WTC11 (cell line): ENCODE data around the gene BACH2. TPM values are rescaled to one million over a fixed set of nuclear protein-coding genes. Genes with fewer than 3 reads are reported as not detected.
A peak's percentile ranks its signal among the peaks of the same experiment; 100 is the strongest.

ENCODE experiments used
- ATAC-seq: fragments of 200-7000 bp; cut with Tn5 transposase; 2 replicates; pipeline ENCODE4 v1.10.0; 2021; ENCODE audit warnings: mild to moderate bottlenecking, moderate library complexity
- CTCF ChIA-PET: fragments of 300-600 bp; sonication (Branson Sonifier 250); formaldehyde crosslinking; loops from one replicate; lab custom pipeline; 2021; ENCODE audit warnings: antibody characterized with exemption; lab: Charles Lee
- POLR2A ChIA-PET: fragments of 350-600 bp; sonication (Branson Sonifier 250); formaldehyde crosslinking; loops from one replicate; lab custom pipeline; 2021; ENCODE audit warnings: antibody characterized with exemption; lab: Charles Lee
- DNase-seq: peaks from one replicate; pipeline ENCODE4 v3.0.0; 2021; ENCODE audit warnings: low spot score
- H3K27ac Mint-ChIP-seq: 2 replicates; pipeline ENCODE4 v1.8.0; 2021; ENCODE audit warnings: mixed read lengths
- H3K27me3 Mint-ChIP-seq: 2 replicates; pipeline ENCODE4 v1.8.0; 2021; ENCODE audit warnings: low read depth, mild to moderate bottlenecking, moderate library complexity, mixed read lengths
- H3K36me3 Mint-ChIP-seq: 2 replicates; pipeline ENCODE4 v1.8.0; 2021; ENCODE audit warnings: mixed read lengths
- H3K4me1 Mint-ChIP-seq: 2 replicates; pipeline ENCODE4 v1.8.0; 2022; ENCODE audit warnings: mixed read lengths
- H3K4me3 Mint-ChIP-seq: 2 replicates; pipeline ENCODE4 v1.8.0; 2021; ENCODE audit warnings: mild to moderate bottlenecking, moderate library complexity, mixed read lengths
- H3K9me3 Mint-ChIP-seq: 2 replicates; pipeline ENCODE4 v1.8.0; 2021; ENCODE audit warnings: mixed read lengths
- GRHL2 ChIP-seq: fragments of 250-450 bp; sonication (Bioruptor Pico); IDR thresholded peaks from 2 replicates; pipeline ENCODE4 v1.8.0; 2022; ENCODE audit warnings: mild to moderate bottlenecking, moderate library complexity; ENCODE audit not compliant: insufficient replicate concordance, severe bottlenecking
- NFE2L1 ChIP-seq: sonication (generic); formaldehyde crosslinking; IDR thresholded peaks from 2 replicates; pipeline ENCODE4 v1.8.1; 2023; ENCODE audit warnings: missing genetic modification reagents
- SP1 ChIP-seq: sonication (generic); formaldehyde crosslinking; conservative IDR thresholded peaks from 2 replicates; pipeline ENCODE4 v1.8.1; 2022; ENCODE audit warnings: missing genetic modification reagents
- TEAD4 ChIP-seq: sonication (generic); formaldehyde crosslinking; IDR thresholded peaks from 2 replicates; pipeline ENCODE4 v1.8.0; 2022; ENCODE audit warnings: mild to moderate bottlenecking, missing genetic modification reagents
- total RNA-seq: library from RNA; stranded (reverse); gene quantifications from 3 replicates; pipeline ENCODE4 v1.2.3, GENCODE V29; 2021
- TF ChIP-seq, protein P1 (sequence below): sonication (generic); formaldehyde crosslinking; IDR thresholded peaks from 2 replicates; pipeline ENCODE4 v1.8.1; 2023; ENCODE audit warnings: mild to moderate bottlenecking, missing genetic modification reagents, moderate library complexity
- TF ChIP-seq, protein P2 (sequence below): sonication (generic); formaldehyde crosslinking; IDR thresholded peaks from 2 replicates; pipeline ENCODE4 v1.8.1; 2022; ENCODE audit warnings: low read depth, mild to moderate bottlenecking, moderate library complexity, missing genetic modification reagents, borderline replicate concordance
- TF ChIP-seq, protein P3 (sequence below): sonication (generic); formaldehyde crosslinking; IDR thresholded peaks from 2 replicates; pipeline ENCODE4 v1.8.0; 2022; ENCODE audit warnings: missing genetic modification reagents
- TF ChIP-seq, protein P4 (sequence below): fragments of 250-450 bp; sonication (Bioruptor Pico); IDR thresholded peaks from 2 replicates; pipeline ENCODE4 v1.9.0; 2021; ENCODE audit warnings: mild to moderate bottlenecking, borderline replicate concordance

The BACH2 gene
- total RNA-seq, 1 experiment from 2014 or later = 5.9 TPM

DNA sequence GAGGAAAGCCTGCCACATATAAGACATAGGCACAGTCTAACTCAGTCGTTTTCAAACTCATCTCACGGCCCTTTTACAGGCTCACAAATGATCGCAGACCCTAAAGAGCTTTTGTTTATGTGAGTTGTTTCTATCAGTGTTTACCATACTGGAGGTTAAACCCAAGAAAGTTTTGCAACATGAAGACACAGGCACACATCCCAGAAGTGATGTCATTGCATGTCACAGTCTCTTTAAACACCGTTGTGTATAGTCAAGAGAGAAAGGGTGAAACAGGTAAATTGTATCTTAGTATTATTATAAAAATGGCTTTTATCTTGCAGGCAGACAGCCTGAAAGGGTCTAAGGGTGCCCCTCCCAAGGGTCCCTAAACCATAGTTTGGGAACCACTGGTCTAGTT lies 96.7 kb downstream of the BACH2 start (continued):
- TF ChIP-seq, protein P1, sequence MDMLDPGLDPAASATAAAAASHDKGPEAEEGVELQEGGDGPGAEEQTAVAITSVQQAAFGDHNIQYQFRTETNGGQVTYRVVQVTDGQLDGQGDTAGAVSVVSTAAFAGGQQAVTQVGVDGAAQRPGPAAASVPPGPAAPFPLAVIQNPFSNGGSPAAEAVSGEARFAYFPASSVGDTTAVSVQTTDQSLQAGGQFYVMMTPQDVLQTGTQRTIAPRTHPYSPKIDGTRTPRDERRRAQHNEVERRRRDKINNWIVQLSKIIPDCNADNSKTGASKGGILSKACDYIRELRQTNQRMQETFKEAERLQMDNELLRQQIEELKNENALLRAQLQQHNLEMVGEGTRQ (CRISPR knock-in tag) = no peak
- TF ChIP-seq, protein P2, sequence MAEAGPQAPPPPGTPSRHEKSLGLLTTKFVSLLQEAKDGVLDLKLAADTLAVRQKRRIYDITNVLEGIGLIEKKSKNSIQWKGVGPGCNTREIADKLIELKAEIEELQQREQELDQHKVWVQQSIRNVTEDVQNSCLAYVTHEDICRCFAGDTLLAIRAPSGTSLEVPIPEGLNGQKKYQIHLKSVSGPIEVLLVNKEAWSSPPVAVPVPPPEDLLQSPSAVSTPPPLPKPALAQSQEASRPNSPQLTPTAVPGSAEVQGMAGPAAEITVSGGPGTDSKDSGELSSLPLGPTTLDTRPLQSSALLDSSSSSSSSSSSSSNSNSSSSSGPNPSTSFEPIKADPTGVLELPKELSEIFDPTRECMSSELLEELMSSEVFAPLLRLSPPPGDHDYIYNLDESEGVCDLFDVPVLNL = no peak
- no peak for TF ChIP-seq SP1 (CRISPR knock-in tag)

DNA sequence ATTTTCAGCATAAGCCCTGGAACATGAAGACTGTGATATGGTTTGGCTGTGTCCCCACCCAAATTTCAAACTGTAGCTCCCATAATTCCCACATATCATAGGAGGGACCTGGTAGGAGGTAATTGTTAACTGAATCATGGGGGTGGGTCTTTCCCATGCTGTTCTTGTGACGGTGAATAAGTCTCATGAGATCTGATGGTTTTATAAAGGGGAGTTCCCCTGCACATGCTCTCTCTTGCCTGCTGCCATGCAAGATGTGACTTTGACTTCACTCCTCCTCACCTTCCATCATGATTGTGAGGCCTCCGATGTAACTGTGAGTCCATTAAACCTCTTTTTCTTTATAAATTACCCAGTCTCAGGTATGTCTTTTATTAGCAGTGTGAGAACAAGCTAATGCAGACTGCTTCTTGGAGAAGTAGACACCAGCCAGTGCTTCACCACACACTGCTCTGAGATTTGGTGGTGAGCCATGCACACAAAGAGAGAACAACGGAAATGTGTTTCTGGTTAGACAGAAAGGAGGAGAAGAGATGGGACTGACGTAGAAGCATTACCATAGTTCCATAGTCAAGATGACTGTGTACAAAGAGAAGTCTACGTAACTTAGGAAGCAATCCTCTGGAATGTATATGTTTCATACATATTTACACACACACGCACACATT lies 97.8 kb downstream of the BACH2 start:
- H3K27ac Mint-ChIP-seq = no peak overlapping the region
- ATAC-seq = no peak
- ChIA-PET CTCF (interaction anchor here (1.5 kb wide), 1 partner anchor 258 kb away, joined by 4 read pairs; no protein-coding TSS in a partner anchor), POLR2A (interaction anchor here (1.0 kb wide), 1 partner anchor 19 kb away, joined by 3 read pairs; no protein-coding TSS in a partner anchor)
- peaks cover 23% of the 10 kb centered on the region for H3K9me3 Mint-ChIP-seq
- H3K4me1 Mint-ChIP-seq = peaks cover 6% of the 10 kb centered on the region; the same call in 1 of the 2 replicates
- H3K36me3 Mint-ChIP-seq = peaks cover 23% of the 10 kb centered on the region
- DNase-seq = no peak
- no peaks in the 10 kb centered on the region; the same call in 1 of the 2 replicates for H3K27me3 Mint-ChIP-seq
- TF ChIP-seq, protein P3, sequence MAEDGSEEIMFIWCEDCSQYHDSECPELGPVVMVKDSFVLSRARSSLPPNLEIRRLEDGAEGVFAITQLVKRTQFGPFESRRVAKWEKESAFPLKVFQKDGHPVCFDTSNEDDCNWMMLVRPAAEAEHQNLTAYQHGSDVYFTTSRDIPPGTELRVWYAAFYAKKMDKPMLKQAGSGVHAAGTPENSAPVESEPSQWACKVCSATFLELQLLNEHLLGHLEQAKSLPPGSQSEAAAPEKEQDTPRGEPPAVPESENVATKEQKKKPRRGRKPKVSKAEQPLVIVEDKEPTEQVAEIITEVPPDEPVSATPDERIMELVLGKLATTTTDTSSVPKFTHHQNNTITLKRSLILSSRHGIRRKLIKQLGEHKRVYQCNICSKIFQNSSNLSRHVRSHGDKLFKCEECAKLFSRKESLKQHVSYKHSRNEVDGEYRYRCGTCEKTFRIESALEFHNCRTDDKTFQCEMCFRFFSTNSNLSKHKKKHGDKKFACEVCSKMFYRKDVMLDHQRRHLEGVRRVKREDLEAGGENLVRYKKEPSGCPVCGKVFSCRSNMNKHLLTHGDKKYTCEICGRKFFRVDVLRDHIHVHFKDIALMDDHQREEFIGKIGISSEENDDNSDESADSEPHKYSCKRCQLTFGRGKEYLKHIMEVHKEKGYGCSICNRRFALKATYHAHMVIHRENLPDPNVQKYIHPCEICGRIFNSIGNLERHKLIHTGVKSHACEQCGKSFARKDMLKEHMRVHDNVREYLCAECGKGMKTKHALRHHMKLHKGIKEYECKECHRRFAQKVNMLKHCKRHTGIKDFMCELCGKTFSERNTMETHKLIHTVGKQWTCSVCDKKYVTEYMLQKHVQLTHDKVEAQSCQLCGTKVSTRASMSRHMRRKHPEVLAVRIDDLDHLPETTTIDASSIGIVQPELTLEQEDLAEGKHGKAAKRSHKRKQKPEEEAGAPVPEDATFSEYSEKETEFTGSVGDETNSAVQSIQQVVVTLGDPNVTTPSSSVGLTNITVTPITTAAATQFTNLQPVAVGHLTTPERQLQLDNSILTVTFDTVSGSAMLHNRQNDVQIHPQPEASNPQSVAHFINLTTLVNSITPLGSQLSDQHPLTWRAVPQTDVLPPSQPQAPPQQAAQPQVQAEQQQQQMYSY (CRISPR knock-in tag) = no peak
- TF ChIP-seq GRHL2 (CRISPR knock-in tag) = no peak
- H3K4me3 Mint-ChIP-seq = no peak overlapping the region

DNA sequence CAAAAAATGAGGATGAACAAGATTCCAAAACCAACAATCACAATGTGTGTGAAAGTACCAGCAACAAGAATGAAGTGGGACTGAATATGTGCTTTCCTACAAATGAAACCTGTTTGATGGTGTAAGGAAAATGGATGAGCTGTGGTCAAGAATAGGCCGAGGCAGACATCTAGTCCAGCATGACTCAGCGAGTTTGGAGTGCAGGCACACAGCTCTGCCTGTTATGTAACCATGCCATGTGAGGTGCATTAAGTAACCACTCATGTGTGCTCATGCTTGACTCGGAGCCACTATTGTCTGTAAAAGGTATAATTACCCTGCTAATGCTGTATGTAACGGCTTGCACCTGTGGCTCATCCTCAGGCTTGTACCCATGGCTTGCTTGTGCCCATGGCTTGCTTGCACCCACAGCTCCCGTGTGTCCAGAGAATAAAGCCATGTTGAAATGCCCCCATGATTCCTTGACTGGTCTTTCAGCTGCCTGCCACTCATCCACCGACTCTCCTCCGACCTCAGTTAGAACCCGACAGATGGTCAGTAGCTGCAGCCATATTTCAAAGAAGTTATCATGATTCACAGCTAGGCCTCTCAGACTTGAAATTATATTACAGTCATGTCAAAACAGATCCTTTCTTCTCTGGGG lies 98.7 kb downstream of the BACH2 start:
- TF ChIP-seq NFE2L1 (CRISPR knock-in tag) = 0 out of 2 replicates have a peak, but pooled peaks have one; percentile 15
- no peak for TF ChIP-seq TEAD4 (CRISPR knock-in tag)
- TF ChIP-seq, protein P4, sequence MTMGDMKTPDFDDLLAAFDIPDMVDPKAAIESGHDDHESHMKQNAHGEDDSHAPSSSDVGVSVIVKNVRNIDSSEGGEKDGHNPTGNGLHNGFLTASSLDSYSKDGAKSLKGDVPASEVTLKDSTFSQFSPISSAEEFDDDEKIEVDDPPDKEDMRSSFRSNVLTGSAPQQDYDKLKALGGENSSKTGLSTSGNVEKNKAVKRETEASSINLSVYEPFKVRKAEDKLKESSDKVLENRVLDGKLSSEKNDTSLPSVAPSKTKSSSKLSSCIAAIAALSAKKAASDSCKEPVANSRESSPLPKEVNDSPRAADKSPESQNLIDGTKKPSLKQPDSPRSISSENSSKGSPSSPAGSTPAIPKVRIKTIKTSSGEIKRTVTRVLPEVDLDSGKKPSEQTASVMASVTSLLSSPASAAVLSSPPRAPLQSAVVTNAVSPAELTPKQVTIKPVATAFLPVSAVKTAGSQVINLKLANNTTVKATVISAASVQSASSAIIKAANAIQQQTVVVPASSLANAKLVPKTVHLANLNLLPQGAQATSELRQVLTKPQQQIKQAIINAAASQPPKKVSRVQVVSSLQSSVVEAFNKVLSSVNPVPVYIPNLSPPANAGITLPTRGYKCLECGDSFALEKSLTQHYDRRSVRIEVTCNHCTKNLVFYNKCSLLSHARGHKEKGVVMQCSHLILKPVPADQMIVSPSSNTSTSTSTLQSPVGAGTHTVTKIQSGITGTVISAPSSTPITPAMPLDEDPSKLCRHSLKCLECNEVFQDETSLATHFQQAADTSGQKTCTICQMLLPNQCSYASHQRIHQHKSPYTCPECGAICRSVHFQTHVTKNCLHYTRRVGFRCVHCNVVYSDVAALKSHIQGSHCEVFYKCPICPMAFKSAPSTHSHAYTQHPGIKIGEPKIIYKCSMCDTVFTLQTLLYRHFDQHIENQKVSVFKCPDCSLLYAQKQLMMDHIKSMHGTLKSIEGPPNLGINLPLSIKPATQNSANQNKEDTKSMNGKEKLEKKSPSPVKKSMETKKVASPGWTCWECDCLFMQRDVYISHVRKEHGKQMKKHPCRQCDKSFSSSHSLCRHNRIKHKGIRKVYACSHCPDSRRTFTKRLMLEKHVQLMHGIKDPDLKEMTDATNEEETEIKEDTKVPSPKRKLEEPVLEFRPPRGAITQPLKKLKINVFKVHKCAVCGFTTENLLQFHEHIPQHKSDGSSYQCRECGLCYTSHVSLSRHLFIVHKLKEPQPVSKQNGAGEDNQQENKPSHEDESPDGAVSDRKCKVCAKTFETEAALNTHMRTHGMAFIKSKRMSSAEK = no peak

More for the DNA sequence above, 98.7 kb downstream of the BACH2 start:
- POLR2A ChIA-PET = interaction anchor here (1.0 kb wide), 1 partner anchor 20 kb away, joined by 3 read pairs; no protein-coding TSS in a partner anchor
- no peak overlapping the region for H3K27ac Mint-ChIP-seq
- CTCF ChIA-PET = interaction anchor here (1.5 kb wide), 1 partner anchor 258 kb away, joined by 4 read pairs; no protein-coding TSS in a partner anchor
- H3K4me3 Mint-ChIP-seq = no peak overlapping the region
- H3K36me3 Mint-ChIP-seq = peaks cover 23% of the 10 kb centered on the region
- ATAC-seq (no peak), DNase-seq (no peak)
- H3K27me3 Mint-ChIP-seq = no peaks in the 10 kb centered on the region; the same call in 1 of the 2 replicates
- H3K9me3 Mint-ChIP-seq = peaks cover 23% of the 10 kb centered on the region
- H3K4me1 Mint-ChIP-seq = peaks cover 6% of the 10 kb centered on the region; the same call in 1 of the 2 replicates
